Omental fat pad (tissue), 4 donors: ENCODE measurements around the gene PLD6. TPM values are rescaled to one million over a fixed set of nuclear protein-coding genes. Genes with fewer than 3 reads are reported as not detected.

Source experiments
- ATAC-seq: fragments of 150-250 bp; one replicate; pipeline ENCODE4 v1.9.1; 2016; ENCODE audit warnings: mild to moderate bottlenecking, moderate library complexity; ENCODE audit not compliant: low FRiP score
- DNase-seq: peaks from one replicate; pipeline ENCODE4 v3.0.0-alpha.2; 2019; ENCODE audit warnings: low spot score
- total RNA-seq, 4 donors: library from RNA; depleted of rRNA; stranded (reverse); fragments of >200 nt; gene quantifications; one replicate each; pipeline ENCODE4 v1.1.0, GENCODE V29; 2016
- TF ChIP-seq, protein P1 (sequence below), 3 donors: fragments of 450-650 bp; IDR thresholded peaks; one replicate each; pipeline ENCODE4 v1.5.1; 2016 to 2017; ENCODE audit warnings: antibody characterized with exemption in 3 of 3, mild to moderate bottlenecking in 3 of 3, moderate library complexity in 2 of 3

Gene PLD6
- total RNA-seq, 4 donors from 2014 or later, result 1.9 to 14.1 (median 6.5) TPM

DNA sequence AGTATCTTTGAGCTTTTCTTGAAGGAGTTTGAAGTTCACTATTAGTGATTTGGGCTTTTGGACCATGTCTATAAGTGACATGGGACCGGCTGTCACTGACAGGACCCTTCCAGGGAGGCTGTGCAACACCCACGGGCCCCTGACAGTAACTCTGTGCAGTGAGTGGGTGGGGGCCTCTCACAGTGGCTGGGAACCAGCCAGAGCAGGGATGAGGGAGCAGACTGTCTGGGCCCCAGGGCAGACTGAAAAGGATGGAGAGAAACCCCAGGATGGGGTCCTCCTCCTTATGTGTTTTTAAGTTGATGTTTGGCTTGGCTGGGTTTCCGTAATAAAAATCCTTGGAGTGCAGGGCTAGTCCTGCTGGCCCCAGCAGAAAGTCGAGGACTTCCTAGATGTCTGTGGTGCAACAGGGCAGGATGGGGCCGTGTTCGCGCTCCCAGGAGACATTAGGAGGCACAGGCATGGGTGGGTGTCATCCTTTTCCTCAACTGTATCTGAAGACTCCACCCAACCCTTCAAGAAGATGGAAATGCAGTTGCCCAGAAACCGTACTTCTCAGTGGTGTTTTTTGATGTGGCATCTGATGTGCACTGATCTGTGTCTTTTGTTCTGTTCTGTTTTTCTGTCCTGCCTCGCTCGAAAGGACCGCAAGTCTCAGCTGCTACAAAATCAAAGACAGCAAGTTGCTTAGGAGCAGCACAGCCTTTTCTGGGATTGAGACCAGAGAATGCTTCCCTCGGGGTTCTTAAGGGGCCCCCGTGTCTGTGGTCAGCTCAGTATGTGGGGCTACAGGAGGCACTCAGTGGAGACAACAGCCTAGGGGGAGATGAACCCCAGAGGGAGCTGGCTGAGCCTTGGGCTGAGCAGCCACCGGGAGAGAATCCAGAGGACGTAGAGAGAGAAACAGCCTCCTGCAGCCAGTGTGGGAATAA is 24.2 kb downstream of the PLD6 start:
- DNase-seq (no peak), ATAC-seq (no peak)
- TF ChIP-seq, protein P1, sequence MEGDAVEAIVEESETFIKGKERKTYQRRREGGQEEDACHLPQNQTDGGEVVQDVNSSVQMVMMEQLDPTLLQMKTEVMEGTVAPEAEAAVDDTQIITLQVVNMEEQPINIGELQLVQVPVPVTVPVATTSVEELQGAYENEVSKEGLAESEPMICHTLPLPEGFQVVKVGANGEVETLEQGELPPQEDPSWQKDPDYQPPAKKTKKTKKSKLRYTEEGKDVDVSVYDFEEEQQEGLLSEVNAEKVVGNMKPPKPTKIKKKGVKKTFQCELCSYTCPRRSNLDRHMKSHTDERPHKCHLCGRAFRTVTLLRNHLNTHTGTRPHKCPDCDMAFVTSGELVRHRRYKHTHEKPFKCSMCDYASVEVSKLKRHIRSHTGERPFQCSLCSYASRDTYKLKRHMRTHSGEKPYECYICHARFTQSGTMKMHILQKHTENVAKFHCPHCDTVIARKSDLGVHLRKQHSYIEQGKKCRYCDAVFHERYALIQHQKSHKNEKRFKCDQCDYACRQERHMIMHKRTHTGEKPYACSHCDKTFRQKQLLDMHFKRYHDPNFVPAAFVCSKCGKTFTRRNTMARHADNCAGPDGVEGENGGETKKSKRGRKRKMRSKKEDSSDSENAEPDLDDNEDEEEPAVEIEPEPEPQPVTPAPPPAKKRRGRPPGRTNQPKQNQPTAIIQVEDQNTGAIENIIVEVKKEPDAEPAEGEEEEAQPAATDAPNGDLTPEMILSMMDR (IDR thresholded peaks at IDR 0.05), result no peak

DNA sequence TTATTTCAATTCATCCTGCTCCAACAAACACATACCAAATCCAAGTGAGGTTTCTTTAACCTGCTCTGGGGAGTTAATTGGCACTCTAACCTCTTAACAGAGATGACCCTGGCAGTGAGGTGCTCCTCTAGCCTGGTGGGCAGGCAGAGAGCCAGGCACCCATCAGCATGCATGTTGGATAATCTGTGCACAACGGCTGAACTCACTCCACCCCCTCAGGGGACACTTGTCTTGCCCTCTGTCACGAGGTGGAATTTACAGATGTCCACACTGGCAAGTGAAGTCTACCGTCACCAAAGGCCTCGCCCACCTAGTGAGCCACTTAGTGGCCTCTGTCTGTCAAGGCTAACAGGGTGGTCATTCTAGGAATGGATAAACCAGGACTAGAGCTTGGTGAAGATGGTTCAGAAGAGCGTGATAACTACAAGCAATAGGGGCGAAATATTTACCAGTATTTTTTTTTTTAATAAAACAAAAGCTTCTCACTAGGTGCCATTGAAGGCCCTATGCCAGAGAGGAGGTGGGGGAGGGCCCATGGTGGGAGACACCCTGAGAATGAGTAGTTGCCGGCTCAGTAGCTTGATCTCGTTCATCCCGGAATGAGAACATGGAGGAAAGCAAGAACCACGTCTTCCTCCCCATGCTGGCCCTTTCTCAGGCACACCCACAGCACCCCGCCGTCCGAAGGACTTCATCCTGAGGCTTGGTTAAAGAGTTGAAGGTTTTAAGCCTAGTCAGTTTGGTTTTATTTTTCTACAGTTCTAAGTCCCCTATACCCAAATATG is 25.2 kb downstream of the PLD6 start:
- ATAC-seq (no peak), DNase-seq (no peak)
- TF ChIP-seq, protein P1 (IDR thresholded peaks at IDR 0.05), result no peak

DNA sequence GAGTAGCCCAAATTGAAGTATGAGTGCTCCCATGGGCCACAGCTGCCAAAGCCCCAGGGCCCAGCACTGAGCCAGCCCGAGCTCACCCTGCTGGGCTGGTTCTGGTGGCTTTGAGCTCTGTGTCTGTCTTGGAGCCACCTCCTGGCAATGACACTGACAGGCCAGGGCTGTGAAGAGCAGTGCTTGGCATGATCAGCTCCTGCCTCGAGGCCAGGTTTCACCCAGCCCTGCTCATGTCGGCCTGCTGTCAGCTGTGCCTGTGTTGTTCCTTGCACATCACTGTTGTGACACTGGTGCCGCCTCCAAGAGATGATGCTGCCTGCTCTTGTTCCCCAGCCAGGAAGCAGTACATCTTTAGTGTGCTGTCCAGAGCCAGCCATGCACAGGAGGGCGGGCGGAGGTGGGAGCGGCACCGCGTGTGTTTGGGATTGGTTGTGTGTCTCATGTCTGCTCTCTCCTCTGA is 26.0 kb downstream of the PLD6 start:
- DNase-seq (no peak), ATAC-seq (no peak)
- TF ChIP-seq, protein P1 (IDR thresholded peaks at IDR 0.05), result no peak

DNA sequence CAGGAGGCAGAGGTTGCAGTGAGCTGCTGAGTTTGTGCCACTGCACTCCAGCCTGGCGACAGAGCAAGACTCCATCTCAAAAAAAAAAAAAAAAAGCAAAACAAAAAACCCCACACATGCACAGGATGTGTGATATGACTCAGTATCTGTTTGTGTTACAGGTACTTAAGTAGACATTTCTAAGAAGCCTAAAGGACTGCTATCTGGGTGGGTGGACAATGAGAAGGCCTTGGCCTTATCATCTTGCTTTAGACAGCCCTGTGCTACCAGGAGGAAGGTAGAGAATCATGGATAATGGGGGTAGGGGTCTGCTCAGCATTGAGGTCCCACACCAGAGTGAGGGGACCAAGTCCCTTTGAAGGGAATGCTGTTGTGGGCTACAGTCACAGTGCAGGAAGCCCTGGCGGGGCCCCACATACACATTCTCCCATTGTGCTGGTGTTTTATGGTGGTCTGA is 26.7 kb downstream of the PLD6 start:
- TF ChIP-seq, protein P1 (IDR thresholded peaks at IDR 0.05), result no peak
- ATAC-seq (no peak), DNase-seq (no peak)

DNA sequence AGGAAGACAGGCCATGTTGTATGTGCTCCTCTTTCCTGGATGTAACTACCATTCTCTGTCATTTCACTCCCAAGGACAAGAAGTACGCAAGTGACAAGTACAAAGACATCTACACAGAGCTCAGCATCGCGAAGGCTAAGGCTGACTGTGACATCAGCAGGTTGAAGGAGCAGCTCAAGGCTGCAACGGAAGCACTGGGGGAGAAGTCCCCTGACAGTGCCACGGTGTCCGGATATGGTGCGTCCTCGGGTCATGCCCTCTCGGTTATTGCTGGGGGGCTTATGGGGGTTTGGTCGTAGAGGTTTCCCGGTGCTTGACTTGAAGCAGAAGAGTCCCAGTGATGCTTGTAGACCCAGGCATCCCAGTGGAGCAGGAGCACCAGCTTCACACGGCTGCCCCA is 29.0 kb downstream of the PLD6 start:
- ATAC-seq (no peak), DNase-seq (no peak)
- TF ChIP-seq, protein P1 (IDR thresholded peaks at IDR 0.05), result no peak

DNA sequence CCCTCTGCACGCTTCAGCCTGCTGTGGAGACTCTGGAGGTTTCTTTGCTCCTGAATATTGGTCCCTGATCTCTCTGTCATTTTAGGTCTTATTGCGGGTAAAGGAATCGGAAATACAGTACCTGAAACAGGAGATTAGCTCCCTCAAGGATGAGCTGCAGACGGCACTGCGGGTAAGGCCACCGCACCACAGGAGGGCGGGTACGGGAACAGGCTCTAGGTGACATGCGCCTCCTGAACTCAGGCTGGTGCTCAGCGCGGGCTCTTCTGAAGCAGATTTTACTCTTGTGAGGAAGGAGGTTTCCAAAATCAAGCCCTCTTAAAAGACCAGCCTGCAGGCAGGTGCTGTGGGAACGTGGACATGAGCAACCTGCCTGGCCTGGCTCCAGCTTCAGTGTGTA is 29.8 kb downstream of the PLD6 start:
- no peak for DNase-seq
- no peak for ATAC-seq
- TF ChIP-seq, protein P1 (IDR thresholded peaks at IDR 0.05), result no peak
